K562 (cell line): ENCODE measurements around the gene TRMT2A. TPM values are rescaled to one million over a fixed set of nuclear protein-coding genes. Genes with fewer than 3 reads are reported as not detected.

Source experiments
- ATAC-seq: fragments of 200-7000 bp; cut with Tn5 transposase; 3 replicates; pipeline ENCODE4 v1.9.1; 2020; ENCODE audit warnings: moderate library complexity
- BruUV-seq: library from RNA; stranded (reverse); fragments of 400-500 nt; replicated peaks from 2 replicates; lab custom pipeline; 2021; lab: Mats Ljungman, UMichigan
- CTCF ChIA-PET: fragments of 300-600 bp; formaldehyde crosslinking; extraction: SDS; loops from one replicate; lab custom pipeline; 2021; ENCODE audit warnings: low intra/inter-chr PET ratio; lab: Yijun Ruan, JAX
- POLR2A ChIA-PET: fragments of 300-600, 350-650 bp; sonication (Branson Sonifier 250); formaldehyde crosslinking; extraction: SDS; loops from one replicate; lab custom pipeline; 2021; ENCODE audit warnings: antibody characterized with exemption, inconsistent platforms; lab: Yijun Ruan, JAX
- DNase-seq, 4 experiments: peaks; one replicate each; pipeline versions ENCODE4 v3.0.0 to v3.0.0-alpha.2; 2011 to 2018; ENCODE audit warnings: low spot score in 3 of 4, mixed read lengths in 3 of 4; ENCODE audit errors: extremely low read depth in 1 of 4
- FAIRE-seq: peaks from 2 replicates; lab custom pipeline; 2011; peaks lifted over from hg19 to GRCh38; lab: Jason Lieb, UNC
- H2AFZ ChIP-seq: 2 replicates; pipeline ENCODE4 v1.6.0; 2011; ENCODE audit warnings: low read depth, low read length, control low read depth, inconsistent platforms
- H3K27ac ChIP-seq: fragments of 200-600 bp; 3 replicates; pipeline ENCODE4 v1.8.0; 2011; ENCODE audit warnings: low read depth, mild to moderate bottlenecking, control low read depth, inconsistent platforms, low read length, moderate library complexity, mixed read lengths; ENCODE audit errors: extremely low read depth
- H3K27me3 ChIP-seq, 2 experiments: fragments of 300-600 bp in 1 of 2; 2 replicates in 1 of 2; 3 replicates in 1 of 2; pipeline versions ENCODE4 v1.6.0 to v1.8.0; 2011; ENCODE audit warnings: inconsistent platforms in 2 of 2, low read length in 2 of 2, mild to moderate bottlenecking in 1 of 2, mixed read lengths in 1 of 2, moderate library complexity in 1 of 2; ENCODE audit not compliant: control insufficient read depth in 2 of 2, insufficient read depth in 2 of 2
- H3K36me3 ChIP-seq: fragments of 300-600 bp; 3 replicates; pipeline ENCODE4 v1.8.0; 2011; ENCODE audit warnings: mild to moderate bottlenecking, low read length, inconsistent platforms; ENCODE audit not compliant: control insufficient read depth, insufficient read depth
- H3K4me1 ChIP-seq, 2 experiments: fragments of 200-600 bp in 1 of 2; replicated peaks in 1 of 2; 2 replicates in 1 of 2; 3 replicates in 1 of 2; pipeline versions ENCODE4 v1.5.1 to v1.8.0; 2011; ENCODE audit warnings: inconsistent platforms in 2 of 2, low read length in 2 of 2, mild to moderate bottlenecking in 1 of 2, mixed read lengths in 1 of 2, moderate library complexity in 1 of 2; ENCODE audit not compliant: control insufficient read depth in 2 of 2, insufficient read depth in 2 of 2
- H3K4me2 ChIP-seq: 2 replicates; pipeline ENCODE4 v1.6.1; 2011; ENCODE audit warnings: low read length, control low read depth, inconsistent platforms, mixed read lengths; ENCODE audit not compliant: insufficient read depth
- H3K4me3 ChIP-seq: fragments of 200-600 bp; sonication (generic), shearing (Covaris generic); 2 replicates; pipeline ENCODE4 v1.5.1; 2016; ENCODE audit warnings: control low read depth, inconsistent platforms
- H3K79me2 ChIP-seq: fragments of 200-600 bp; 3 replicates; pipeline ENCODE4 v1.8.0; 2011; ENCODE audit warnings: low read length, inconsistent platforms; ENCODE audit not compliant: control insufficient read depth, insufficient read depth
- H3K9ac ChIP-seq, 2 experiments: 2 replicates each; pipeline versions ENCODE4 v1.6.0 to v1.6.1; 2011; ENCODE audit warnings: low read depth in 2 of 2, low read length in 2 of 2, control low read depth in 1 of 2, inconsistent platforms in 1 of 2, mild to moderate bottlenecking in 1 of 2, mixed read lengths in 1 of 2; ENCODE audit not compliant: insufficient read depth in 1 of 2
- H3K9me1 ChIP-seq: one replicate; pipeline ENCODE4 v1.6.0; 2011; ENCODE audit warnings: inconsistent platforms, mild to moderate bottlenecking, low read length, moderate library complexity; ENCODE audit not compliant: control insufficient read depth, insufficient read depth
- H3K9me3 ChIP-seq: replicated peaks from 2 replicates; pipeline ENCODE4 v1.5.1; 2011; ENCODE audit warnings: low read depth, low read length, inconsistent platforms; ENCODE audit not compliant: control insufficient read depth, insufficient read depth
- H4K20me1 ChIP-seq: replicated peaks from 2 replicates; pipeline ENCODE4 v1.6.1; 2011; ENCODE audit warnings: low read length, inconsistent platforms, mixed read lengths; ENCODE audit not compliant: control insufficient read depth, insufficient read depth
- BRD4 ChIP-seq: fragments of 200-600 bp; sonication (generic); IDR thresholded peaks from 2 replicates; pipeline ENCODE4 v1.6.1; 2017; ENCODE audit warnings: inconsistent platforms
- CREBBP ChIP-seq: IDR thresholded peaks from one replicate; pipeline ENCODE4 v1.6.1; 2012; ENCODE audit warnings: low read depth, mild to moderate bottlenecking, control low read depth, inconsistent platforms, low read length
- E2F1 ChIP-seq: sonication (generic); formaldehyde crosslinking; IDR thresholded peaks from 2 replicates; pipeline ENCODE4 v1.8.1; 2023; ENCODE audit warnings: mild to moderate bottlenecking, missing genetic modification reagents, moderate library complexity
- HDAC1 ChIP-seq, 2 experiments: fragments of 450-650 bp; IDR thresholded peaks; 2 replicates each; pipeline ENCODE4 v1.6.1; 2016 to 2017; ENCODE audit warnings: inconsistent platforms in 1 of 2, mild to moderate bottlenecking in 1 of 2, moderate library complexity in 1 of 2
- HDAC6 ChIP-seq: IDR thresholded peaks from 2 replicates; pipeline ENCODE4 v1.6.1; 2012; ENCODE audit warnings: low read depth, mild to moderate bottlenecking, control low read depth, inconsistent platforms, low read length, moderate library complexity
- IRF9 ChIP-seq: fragments of 450-650 bp; IDR thresholded peaks from 2 replicates; pipeline ENCODE4 v1.6.1; 2016; ENCODE audit warnings: missing biosample characterization, missing genetic modification characterization
- NFATC3 ChIP-seq: fragments of 450-650 bp; IDR thresholded peaks from 2 replicates; pipeline ENCODE4 v1.6.1; 2017; ENCODE audit warnings: mild to moderate bottlenecking
- NR4A1 ChIP-seq, 2 experiments: fragments of 250-450 bp in 1 of 2; fragments of 450-650 bp in 1 of 2; sonication (Bioruptor Pico) in 1 of 2; IDR thresholded peaks; 2 replicates each; pipeline versions ENCODE4 v1.4.0 to v1.6.1; 2016 to 2020; ENCODE audit warnings: mild to moderate bottlenecking in 2 of 2, missing compliant biosample characterization in 1 of 2, missing genetic modification characterization in 1 of 2, moderate library complexity in 1 of 2
- POLR2G ChIP-seq: fragments of 200-400 bp; formaldehyde crosslinking; IDR thresholded peaks from 2 replicates; pipeline ENCODE4 v1.6.1; 2017; ENCODE audit warnings: low read depth, mild to moderate bottlenecking, antibody characterized with exemption, low read length, moderate library complexity
- RBFOX2 ChIP-seq: fragments of 200-400 bp; formaldehyde crosslinking; IDR thresholded peaks from 2 replicates; pipeline ENCODE4 v1.6.1; 2017; ENCODE audit warnings: low read depth, mild to moderate bottlenecking, low read length, moderate library complexity
- RBM14 ChIP-seq: fragments of 200-400 bp; formaldehyde crosslinking; IDR thresholded peaks from 2 replicates; pipeline ENCODE4 v1.6.1; 2018; ENCODE audit warnings: low read depth, mild to moderate bottlenecking, low read length, moderate library complexity, borderline replicate concordance; ENCODE audit not compliant: insufficient read depth
- SETDB1 ChIP-seq: IDR thresholded peaks from one replicate; pipeline ENCODE4 v1.6.1; 2012; ENCODE audit warnings: low read length, control low read depth, inconsistent platforms
- SNIP1 ChIP-seq: fragments of 450-650 bp; IDR thresholded peaks from 2 replicates; pipeline ENCODE4 v1.7.1; 2017; ENCODE audit warnings: low read depth, mild to moderate bottlenecking
- SNRNP70 ChIP-seq: fragments of 200-400 bp; formaldehyde crosslinking; optimal IDR thresholded peaks from 2 replicates; pipeline ENCODE3; 2017; ENCODE audit warnings: low read depth, low read length
- SP2 ChIP-seq: IDR thresholded peaks from 2 replicates; pipeline ENCODE4 v1.6.1; 2011; ENCODE audit warnings: mild to moderate bottlenecking, low read depth, low read length, moderate library complexity; ENCODE audit not compliant: poor library complexity, severe bottlenecking; ENCODE audit errors: extremely low read depth
- SRF ChIP-seq, 2 experiments: fragments of 250-450, 450-650 bp in 1 of 2; sonication (Bioruptor Pico) in 1 of 2; sonication (generic) in 1 of 2; formaldehyde crosslinking; IDR thresholded peaks; 2 replicates each; pipeline versions ENCODE4 v1.5.0 to v1.5.1; 2020 to 2022; ENCODE audit warnings: mild to moderate bottlenecking in 1 of 2, missing genetic modification reagents in 1 of 2
- SUPT5H ChIP-seq: fragments of 450-650 bp; IDR thresholded peaks from 2 replicates; pipeline ENCODE4 v1.6.1; 2016
- WHSC1 ChIP-seq: IDR thresholded peaks from one replicate; pipeline ENCODE4 v1.6.1; 2012; ENCODE audit warnings: low read length, control low read depth, inconsistent platforms
- ZNF586 ChIP-seq: fragments of 450-650 bp; formaldehyde crosslinking; conservative IDR thresholded peaks from 2 replicates; pipeline ENCODE4 v1.4.0; 2020; ENCODE audit warnings: mild to moderate bottlenecking, moderate library complexity
- ZNF668 ChIP-seq: fragments of 250-450 bp; sonication (Bioruptor Pico); IDR thresholded peaks from 2 replicates; pipeline ENCODE4 v1.8.0; 2022; ENCODE audit warnings: mild to moderate bottlenecking, inconsistent platforms
- WGBS: fragments of 100-300 bp; shearing (Covaris generic); methylation state at CpG from one replicate; pipeline ENCODE4 v1.1.6; 2016; ENCODE audit warnings: low coverage, mixed read lengths; ENCODE audit not compliant: insufficient coverage; ENCODE audit errors: missing lambda C conversion rate; 5-methylcytosine and 5-hydroxymethylcytosine counted together
- in situ Hi-C: fragments of 300-500 bp; cut with MboI; formaldehyde crosslinking; loops from 4 replicates; pipeline ENCODE4 v1.15.0; 2018; ENCODE audit warnings: inconsistent platforms, mixed read lengths
- intact Hi-C: fragments of 100-400 bp; cut with micrococcal nuclease; formaldehyde crosslinking; loops from 2 replicates; pipeline ENCODE4 v1.14.2; 2022
- polyA plus RNA-seq, 8 experiments: library from polyadenylated mRNA; depleted of rRNA in 4 of 8; stranded (reverse) in 5 of 8; unstranded in 3 of 8; fragments of >200 nt; fragmentation: Nextera tagmentation in 2 of 8; fragmentation: Illumina TruSeq in 1 of 8; extraction: Ambion mirVana in 2 of 8; extraction: Trizol in 1 of 8; gene quantifications; 2 replicates each; pipeline versions ENCODE4 v1.2.1 to v1.2.3, GENCODE V29; 2011 to 2014; ENCODE audit warnings: inconsistent platforms in 1 of 8, missing spikeins in 1 of 8
- total RNA-seq, 7 experiments: library from RNA; depleted of rRNA in 6 of 7; stranded (reverse); fragments of >200 nt in 6 of 7; fragmentation: Illumina TruSeq in 2 of 7; extraction: Trizol in 2 of 7; gene quantifications; 2 replicates each; pipeline versions ENCODE4 v1.2.1 to v1.2.3, GENCODE V29; 2011 to 2021; ENCODE audit warnings: low replicate concordance in 1 of 7

The TRMT2A gene
- total and polyA plus RNA-seq, 9 of the 15 experiments (the other 6 are each of a cell fraction or from before 2014, with no cell fraction given) = 1.6 to 265 (median 140) TPM

- no peak overlapping the region for H3K4me3 ChIP-seq
- in situ Hi-C loops = no loop called here
- H3K27me3 ChIP-seq = no peaks in the 10 kb centered on the region
- peaks cover 16% of the 10 kb centered on the region; the same call in 1 of the 2 replicates for H4K20me1 ChIP-seq
- H3K4me2 ChIP-seq = no peak overlapping the region
- 98% methylated on average over 15 of the region's 15 CpGs for WGBS
- no peak for DNase-seq
- ChIA-PET CTCF (interaction anchor here (0.5 kb wide), 1 partner anchor 52 kb away, joined by 3 read pairs; no protein-coding TSS in a partner anchor), POLR2A (interaction anchor here (1.0 to 19.4 kb wide), 6 partner anchors 11 to 44 kb away, joined by 3 to 513 read pairs (median 4); partner anchors contain the start of genes DGCR8, RANBP1 and TRMT2A)
- no peak overlapping the region; a peak in 1 of 4 replicates for H3K9ac ChIP-seq
- H3K27ac ChIP-seq = no peak overlapping the region
- BruUV-seq = no TSS peak
- no peaks in the 10 kb centered on the region for H3K9me1 ChIP-seq
- H3K4me1 ChIP-seq = peaks cover 0 to 7% of the 10 kb centered on the region in 2 experiments; a peak in 1 of 5 replicates
- peaks cover 64% of the 10 kb centered on the region for H3K79me2 ChIP-seq
- no peak; the same call in 1 of the 3 replicates for ATAC-seq
- H2AFZ ChIP-seq = no peak overlapping the region
- peaks cover 98% of the 10 kb centered on the region for H3K36me3 ChIP-seq
- H3K9me3 ChIP-seq = no peaks in the 10 kb centered on the region; the same call in 1 of the 2 replicates
- intact Hi-C loops = no loop called here
- FAIRE-seq = no peak
- TF ChIP-seq E2F1 (CRISPR knock-in tag) (0 out of 2 replicates have a peak, but pooled peaks have one; percentile 36), CREBBP (no peak), HDAC6 (0 out of 2 replicates have a peak, but pooled peaks have one; percentile 35), ZNF586 (CRISPR knock-in tag) (no peak), SNIP1 (no peak), NR4A1 (CRISPR knock-in tag; IDR thresholded peaks at IDR 0.05) (0 out of 2 replicates have a peak, but pooled peaks have one; percentile 53), NR4A1 (tag; IDR thresholded peaks at IDR 0.05) (no peak), RBFOX2 (peak; percentile 45), HDAC1 (IDR thresholded peaks at IDR 0.05) (no peak), SUPT5H (0 out of 2 replicates have a peak, but pooled peaks have one; percentile 28), IRF9 (no peak), RBM14 (0 out of 2 replicates have a peak, but pooled peaks have one; percentile 83), WHSC1 (peak; percentile 35), POLR2G (peak; percentile 70), SRF (CRISPR knock-in tag; IDR thresholded peaks at IDR 0.05) (0 out of 4 replicates have a peak, but pooled peaks of 1 of the 2 experiments have one; percentile 62), NFATC3 (no peak), SP2 (peak; percentile 24), SETDB1 (peak; percentile 27), BRD4 (no peak), SNRNP70 (peak; percentile 87), ZNF668 (peak; percentile 34; the same call in 1 of the 2 replicates)
Measured at GRCh38 chr22:20094197-20094807, 22.7 kb downstream of the TRMT2A start.
